MV-4-11 (cell line): ENCODE measurements around the gene GBX2.

Source experiments
- DNase-seq: peaks from one replicate; lab custom pipeline; 2025; lab: John Stamatoyannopoulos, UW

The GBX2 gene

GRCh38 chr2:236168110-236169080 is at the start of gene GBX2:
TSS of gene GBX2 (minus strand) at chr2:236168386. CDS start at chr2:236167971, 415 bp downstream.
- no peak for DNase-seq

GRCh38 chr2:236217926-236218325 is 49.7 kb upstream of the GBX2 start:
- no peak for DNase-seq

DNA sequence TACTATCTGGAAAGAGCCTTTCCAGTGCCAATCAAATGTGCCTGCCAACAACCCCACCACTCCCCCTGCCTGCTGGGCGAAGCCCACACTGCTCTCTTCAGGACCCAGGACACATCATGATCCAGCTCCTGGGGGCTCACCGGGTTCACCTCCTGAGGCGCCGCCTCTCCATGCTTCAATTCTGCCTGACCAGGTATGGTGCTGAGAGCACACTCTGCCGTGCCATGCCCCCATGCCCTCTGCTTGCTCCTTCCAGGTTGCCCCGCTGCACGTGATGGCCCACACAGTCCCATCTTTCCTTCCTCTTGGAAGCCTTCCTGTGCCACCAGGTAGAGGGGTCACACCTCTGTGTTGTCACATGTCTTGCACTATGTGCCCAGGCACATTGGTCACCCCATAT is 48.5 kb upstream of the GBX2 start:
- no peak for DNase-seq

DNA sequence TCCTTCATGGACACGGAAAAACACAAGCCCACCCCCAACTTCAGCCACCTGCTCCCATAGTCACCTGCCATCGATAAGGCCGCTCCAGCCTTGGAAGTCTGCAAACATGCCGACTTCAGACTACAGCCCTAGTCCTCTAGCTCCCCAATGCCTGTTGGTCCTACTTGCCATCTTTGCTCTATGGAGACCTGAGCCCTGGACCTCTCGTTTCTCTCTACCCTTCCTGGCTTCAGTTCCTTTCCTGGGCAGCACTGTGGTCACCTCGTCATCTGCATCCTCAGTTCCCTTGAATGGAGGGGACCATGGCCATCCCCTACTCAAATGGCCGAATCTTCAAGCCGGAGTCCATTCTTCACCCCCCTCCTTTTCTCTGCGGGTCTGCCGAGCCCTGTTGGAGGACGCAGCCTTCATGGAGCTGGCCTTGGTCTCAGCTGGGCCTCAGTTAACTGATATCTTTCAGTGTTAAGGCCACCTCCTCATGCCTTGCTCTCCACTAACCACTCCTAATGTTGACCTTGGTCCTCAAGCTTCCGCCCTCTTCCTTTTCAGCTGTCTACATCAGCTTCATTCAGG is 47.7 kb upstream of the GBX2 start:
- DNase-seq = no peak

GRCh38 chr2:236215196-236215595 is 47.0 kb upstream of the GBX2 start:
- DNase-seq = no peak

- no peak for DNase-seq
These were observed 46.3 kb upstream of the GBX2 start for GRCh38 chr2:236214376-236214995.

DNA sequence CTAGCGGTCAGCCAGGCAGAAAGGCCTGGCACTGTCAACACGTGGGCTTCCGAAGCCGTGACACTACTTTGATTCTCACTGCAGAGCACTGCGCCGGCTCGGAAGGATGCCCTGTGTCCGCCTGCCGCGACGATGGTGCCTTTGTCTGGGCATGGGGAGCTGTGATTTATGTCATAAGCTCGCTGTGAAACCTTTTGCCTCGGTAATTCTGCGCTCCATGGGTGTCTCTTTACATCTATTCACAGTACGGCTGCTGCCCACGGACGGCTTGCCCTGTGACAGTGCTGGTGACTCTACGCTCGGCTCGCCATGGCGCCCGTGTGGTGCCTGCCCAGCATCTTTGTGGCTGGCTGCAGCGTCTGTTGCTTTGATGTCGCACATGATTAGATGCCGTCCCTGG is 43.1 kb upstream of the GBX2 start:
- DNase-seq = no peak

DNA sequence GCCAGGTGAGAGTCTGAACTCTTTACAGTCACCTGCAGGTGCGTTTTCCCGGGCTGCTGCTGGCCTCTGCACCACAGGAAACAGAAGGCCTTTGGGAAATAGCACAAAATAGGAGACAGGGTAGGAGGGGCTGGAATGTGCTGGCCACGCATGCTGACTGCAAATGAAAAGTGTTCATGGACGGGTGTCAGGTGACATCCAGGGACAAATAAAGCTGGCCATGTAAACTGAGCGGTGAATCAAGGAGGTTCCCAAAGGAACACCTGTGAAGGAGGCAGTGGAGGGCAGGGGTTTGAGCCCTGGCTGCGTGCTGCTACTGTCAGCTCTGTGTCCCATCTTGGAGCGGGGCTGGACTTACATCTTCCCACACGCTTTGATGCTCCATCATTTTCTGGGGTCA is 42.4 kb upstream of the GBX2 start:
- DNase-seq = no peak

DNA sequence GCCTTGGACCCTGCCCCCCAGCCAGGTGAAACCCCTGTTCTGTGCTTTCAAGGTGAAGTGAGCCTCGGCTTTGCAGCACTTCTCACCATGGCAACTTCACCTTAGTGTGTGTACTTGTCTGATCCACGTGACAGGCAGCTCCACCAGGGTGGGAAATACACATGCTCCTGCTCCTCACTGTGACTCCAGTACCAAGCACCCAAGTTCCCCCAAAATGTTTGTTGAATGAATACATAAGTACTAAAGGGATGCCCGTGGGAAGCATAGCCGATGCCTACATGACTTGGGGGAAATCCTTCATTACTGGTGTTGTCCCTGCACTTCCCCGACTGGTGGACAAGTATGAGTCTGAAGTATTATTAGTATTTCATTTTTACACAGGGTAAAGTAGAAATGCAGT is 41.8 kb upstream of the GBX2 start:
- no peak for DNase-seq

DNA sequence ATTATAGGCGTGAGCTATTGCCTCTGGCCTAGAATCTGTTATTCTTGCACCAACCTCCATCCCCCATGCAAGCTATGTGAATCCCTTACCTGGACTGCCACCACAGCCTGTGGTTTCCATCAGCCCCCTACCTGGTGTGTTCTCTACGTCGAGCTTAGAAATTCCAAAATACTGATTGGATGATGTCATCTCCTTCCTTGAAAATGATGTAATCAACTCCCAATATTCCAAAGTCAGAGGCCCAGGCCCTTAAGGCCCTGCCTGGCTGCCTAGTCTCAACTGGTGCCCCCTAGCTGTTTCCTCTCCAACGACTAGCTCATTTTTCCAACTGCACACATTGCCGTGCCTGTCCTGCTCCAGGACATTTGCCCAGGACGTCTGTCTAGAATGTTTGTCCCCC is 41.3 kb upstream of the GBX2 start:
- DNase-seq = no peak

DNA sequence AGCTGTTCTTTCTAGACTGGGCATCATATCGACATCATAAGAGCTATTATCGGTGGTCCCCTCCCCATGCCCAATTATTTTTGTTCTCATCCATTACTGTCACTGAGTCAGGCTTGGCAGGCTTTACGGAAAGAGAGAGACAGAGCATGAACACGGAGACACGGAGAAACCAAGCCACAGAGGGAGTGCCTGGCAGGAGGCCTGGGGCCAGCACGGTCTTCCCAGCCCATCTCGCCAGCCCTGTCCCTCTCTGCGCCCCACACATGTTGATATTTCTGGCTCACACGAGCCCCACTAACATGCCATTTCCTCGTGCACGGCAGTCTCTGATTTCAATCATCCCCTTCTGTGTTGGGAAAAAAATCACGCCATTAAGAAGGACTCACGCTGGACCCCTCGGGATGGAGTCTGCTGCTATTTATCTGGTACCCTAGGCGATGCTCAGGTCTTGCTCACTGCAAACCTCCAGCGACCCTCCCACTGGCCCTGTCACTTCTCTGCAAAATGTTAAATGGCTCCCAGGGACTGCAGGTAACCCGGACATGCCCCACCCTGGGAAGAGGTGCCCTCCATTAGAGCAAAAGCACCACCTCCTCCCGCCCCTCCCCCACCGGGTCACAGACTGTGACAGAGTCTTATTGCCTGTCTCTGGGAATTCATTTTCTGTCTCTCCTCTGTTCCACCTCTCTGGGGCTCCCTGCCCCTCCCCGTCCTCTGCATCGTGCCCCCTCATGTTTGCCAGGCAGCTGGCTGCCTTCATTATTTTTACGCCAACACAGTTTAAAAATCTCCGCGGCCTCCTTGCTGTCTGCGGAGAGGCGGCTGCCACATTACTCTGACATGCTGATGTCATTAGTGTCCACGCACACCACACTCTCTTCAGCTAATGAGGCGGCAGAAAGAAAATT is 40.1 kb upstream of the GBX2 start:
- no peak for DNase-seq

GRCh38 chr2:236207472-236207871 is 39.3 kb upstream of the GBX2 start:
- no peak for DNase-seq

DNA sequence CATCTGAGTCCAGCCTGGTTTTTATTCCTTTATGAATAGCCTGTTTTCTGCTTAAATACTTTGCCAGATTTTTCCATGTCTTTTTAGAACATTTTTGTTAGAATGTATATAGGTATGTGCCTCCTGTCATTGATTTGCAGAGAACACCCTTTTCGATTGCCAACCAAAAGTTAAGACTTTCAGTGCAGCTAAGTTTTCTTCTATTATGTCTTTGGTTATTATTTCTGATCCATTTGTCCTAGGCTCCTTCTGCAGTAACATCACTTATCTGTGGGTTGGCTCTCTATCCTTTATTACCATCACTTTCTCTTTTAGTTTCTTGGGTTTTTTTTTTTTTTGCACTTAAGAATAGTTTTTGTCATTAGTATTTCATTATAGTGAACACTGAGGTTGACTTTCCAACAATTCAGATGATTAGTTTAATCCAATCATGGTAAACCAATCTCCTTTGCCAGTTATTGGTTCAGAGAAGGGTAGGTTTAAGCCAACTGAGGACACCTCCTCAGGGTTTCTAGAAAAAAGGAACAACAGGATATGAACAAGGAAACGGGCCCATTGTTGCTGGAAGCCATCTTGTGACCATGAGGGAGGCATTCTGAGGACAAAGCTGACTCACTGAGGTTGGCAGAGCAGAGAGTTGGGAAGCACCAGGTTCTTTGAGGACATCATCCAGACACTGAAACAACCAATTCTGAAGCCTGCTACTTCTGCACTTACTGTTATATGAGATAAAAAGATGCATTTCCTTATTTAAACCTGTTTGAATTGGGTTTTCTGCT is 37.9 kb upstream of the GBX2 start:
- DNase-seq = no peak

- DNase-seq = no peak
These were observed 36.8 kb upstream of the GBX2 start for GRCh38 chr2:236204953-236205352.

GRCh38 chr2:236200378-236200777 is 32.2 kb upstream of the GBX2 start:
- no peak for DNase-seq

- no peak for DNase-seq
These were observed 28.2 kb upstream of the GBX2 start for GRCh38 chr2:236196366-236196765.

DNA sequence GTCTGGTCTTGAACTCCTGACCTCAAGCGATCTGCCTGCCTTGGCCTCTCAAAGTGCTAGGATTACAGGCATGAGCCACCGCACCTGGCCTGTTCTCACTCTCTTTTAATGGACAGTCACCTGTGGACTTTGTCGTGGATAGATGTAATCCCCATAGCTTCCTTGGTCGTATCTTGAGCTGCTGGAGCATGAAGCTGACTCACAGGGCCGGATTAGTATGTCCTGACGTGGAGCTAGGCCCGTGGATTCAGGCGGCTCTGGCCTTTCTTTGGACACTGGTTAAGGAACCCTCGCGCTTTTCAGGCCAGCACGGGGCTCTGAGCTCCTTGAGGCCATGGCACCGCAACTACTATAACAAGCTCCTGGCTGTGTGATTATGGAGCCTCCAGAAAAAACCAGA is 27.5 kb upstream of the GBX2 start:
- no peak for DNase-seq

GRCh38 chr2:236194786-236195185 is 26.6 kb upstream of the GBX2 start:
- DNase-seq = no peak

GRCh38 chr2:236193026-236193425 is 24.8 kb upstream of the GBX2 start:
- DNase-seq = no peak

- DNase-seq = no peak
These were observed 22.5 kb upstream of the GBX2 start for GRCh38 chr2:236190674-236191073.

- DNase-seq = no peak
These were observed 16.5 kb upstream of the GBX2 start for GRCh38 chr2:236184701-236185100.
